HepG2 (cell line): ENCODE data around the gene PNKD. TPM values are rescaled to one million over a fixed set of nuclear protein-coding genes. Genes with fewer than 3 reads are reported as not detected.

Experiments used
- FOXK1 ChIP-seq: sonication (generic); formaldehyde crosslinking; IDR thresholded peaks from 2 replicates; pipeline ENCODE4 v1.4.0; 2020; ENCODE audit warnings: low read depth, missing genetic modification reagents, borderline replicate concordance
- GZF1 ChIP-seq: sonication (generic); formaldehyde crosslinking; IDR thresholded peaks from 2 replicates; pipeline ENCODE4 v1.5.1; 2020; ENCODE audit warnings: mild to moderate bottlenecking, missing genetic modification reagents
- HNF1B ChIP-seq: sonication (generic); formaldehyde crosslinking; IDR thresholded peaks from 2 replicates; pipeline ENCODE4 v1.5.1; 2020; ENCODE audit warnings: mild to moderate bottlenecking, moderate library complexity, missing genetic modification reagents
- HNF4G ChIP-seq, 2 experiments: sonication (generic) in 1 of 2; formaldehyde crosslinking in 1 of 2; IDR thresholded peaks; 2 replicates each; pipeline versions ENCODE4 v1.4.0 to v1.6.1; 2011 to 2020; ENCODE audit warnings: borderline replicate concordance in 2 of 2, low read depth in 2 of 2, mild to moderate bottlenecking in 2 of 2, low read length in 1 of 2, missing genetic modification reagents in 1 of 2, moderate library complexity in 1 of 2
- IKZF5 ChIP-seq: IDR thresholded peaks from 2 replicates; pipeline ENCODE4 v1.6.1; 2018; ENCODE audit warnings: missing genetic modification reagents, mild to moderate bottlenecking, missing compliant biosample characterization
- KLF13 ChIP-seq: sonication (generic); formaldehyde crosslinking; IDR thresholded peaks from 2 replicates; pipeline ENCODE4 v1.4.0; 2020; ENCODE audit warnings: mild to moderate bottlenecking, missing genetic modification reagents
- NFE2L2 ChIP-seq: fragments of 150-350 bp; IDR thresholded peaks from 2 replicates; pipeline ENCODE4 v1.6.1; 2014; ENCODE audit warnings: low read length
- PRDM4 ChIP-seq: sonication (generic); formaldehyde crosslinking; IDR thresholded peaks from 2 replicates; pipeline ENCODE4 v1.9.0; 2021; ENCODE audit warnings: missing genetic modification reagents, borderline replicate concordance
- RAD51 ChIP-seq: fragments of 450-650 bp; IDR thresholded peaks from 2 replicates; pipeline ENCODE4 v1.6.1; 2016; ENCODE audit warnings: borderline replicate concordance
- RXRA ChIP-seq: sonication (generic); formaldehyde crosslinking; IDR thresholded peaks from 2 replicates; pipeline ENCODE4 v1.5.1; 2020; ENCODE audit warnings: missing genetic modification reagents
- TEAD3 ChIP-seq: optimal IDR thresholded peaks from 2 replicates; pipeline ENCODE3; 2016; ENCODE audit warnings: borderline replicate concordance
- ZNF275 ChIP-seq: sonication (generic); formaldehyde crosslinking; IDR thresholded peaks from 2 replicates; pipeline ENCODE4 v1.8.0; 2022; ENCODE audit warnings: missing genetic modification reagents, mild to moderate bottlenecking, inconsistent platforms, borderline replicate concordance
- ZNF441 ChIP-seq: sonication (generic); formaldehyde crosslinking; IDR thresholded peaks from 2 replicates; pipeline ENCODE4 v1.7.0; 2021; ENCODE audit warnings: missing genetic modification reagents, borderline replicate concordance
- ZNF597 ChIP-seq: sonication (generic); formaldehyde crosslinking; IDR thresholded peaks from 2 replicates; pipeline ENCODE4 v1.5.0; 2020; ENCODE audit warnings: missing genetic modification reagents
- ZNF616 ChIP-seq: sonication (generic); formaldehyde crosslinking; IDR thresholded peaks from 2 replicates; pipeline ENCODE4 v1.5.0; 2020; ENCODE audit warnings: low read depth, mild to moderate bottlenecking, missing genetic modification reagents
- ZNF737 ChIP-seq: sonication (generic); formaldehyde crosslinking; IDR thresholded peaks from 2 replicates; pipeline ENCODE4 v1.5.0; 2020; ENCODE audit warnings: missing genetic modification reagents, mild to moderate bottlenecking, borderline replicate concordance
- polyA plus RNA-seq, 8 experiments: library from polyadenylated mRNA; depleted of rRNA in 3 of 8; stranded (reverse) in 7 of 8; unstranded in 1 of 8; fragments of >200 nt; fragmentation: Illumina TruSeq in 4 of 8; extraction: Trizol in 4 of 8; gene quantifications; 2 replicates each; pipeline versions ENCODE4 v1.2.1 to v1.2.3, GENCODE V29; 2011 to 2016; ENCODE audit warnings: low read depth in 4 of 8, missing spikeins in 1 of 8, mixed read lengths in 1 of 8; ENCODE audit not compliant: insufficient read depth in 1 of 8
- total RNA-seq, 5 experiments: library from RNA; depleted of rRNA; stranded (reverse); fragments of >200 nt; fragmentation: Illumina TruSeq; extraction: Trizol; gene quantifications; 2 replicates each; pipeline ENCODE4 v1.2.3, GENCODE V29; 2016; ENCODE audit warnings: low read depth in 1 of 5

The PNKD gene
- total and polyA plus RNA-seq, 2 of the 13 experiments (the other 11 are each of a cell fraction or from before 2014, with no cell fraction given) = 55.9 to 80.4 TPM

- TF ChIP-seq ZNF275 (CRISPR knock-in tag) (peak; percentile 90), TEAD3 (peak; percentile 19), ZNF441 (CRISPR knock-in tag) (no peak), FOXK1 (CRISPR knock-in tag) (peak; percentile 99), NFE2L2 (0 out of 2 replicates have a peak, but pooled peaks have one; percentile 19), ZNF737 (no peak), RXRA (CRISPR knock-in tag) (peak; percentile 31; the same call in 1 of the 2 replicates), HNF1B (CRISPR knock-in tag) (peak; percentile 75; the same call in 1 of the 2 replicates), ZNF616 (0 out of 2 replicates have a peak, but pooled peaks have one; percentile 36), KLF13 (CRISPR knock-in tag) (no peak), GZF1 (CRISPR knock-in tag) (no peak), IKZF5 (peak; percentile 80), HNF4G (IDR thresholded peaks at IDR 0.05; ENCODE audit: borderline replicate concordance, low read depth, low read length) (peak; percentile 19; the same call in 1 of the 2 replicates), HNF4G (CRISPR knock-in tag; IDR thresholded peaks at IDR 0.05; ENCODE audit: borderline replicate concordance, low read depth) (peak; percentile 34; the same call in 1 of the 2 replicates), ZNF597 (CRISPR knock-in tag) (0 out of 2 replicates have a peak, but pooled peaks have one; percentile 63), RAD51 (no peak), PRDM4 (CRISPR knock-in tag) (0 out of 2 replicates have a peak, but pooled peaks have one; percentile 36)
These were observed at the start of gene PNKD, which contains the start of gene AAMP (continued) for GRCh38 chr2:218269900-218270720.
